A204.1 (cell line): ENCODE data around the gene MRPL30.
"Not testable (repeated sequence)": the region's sequence is repeated elsewhere in the genome, so short reads cannot be mapped to it uniquely, and the experiment has no call there.

Source experiments
- FAIRE-seq: peaks from 2 replicates; lab custom pipeline; 2012; peaks lifted over from hg19 to GRCh38; lab: Jason Lieb, UNC

MRPL30 gene

DNA sequence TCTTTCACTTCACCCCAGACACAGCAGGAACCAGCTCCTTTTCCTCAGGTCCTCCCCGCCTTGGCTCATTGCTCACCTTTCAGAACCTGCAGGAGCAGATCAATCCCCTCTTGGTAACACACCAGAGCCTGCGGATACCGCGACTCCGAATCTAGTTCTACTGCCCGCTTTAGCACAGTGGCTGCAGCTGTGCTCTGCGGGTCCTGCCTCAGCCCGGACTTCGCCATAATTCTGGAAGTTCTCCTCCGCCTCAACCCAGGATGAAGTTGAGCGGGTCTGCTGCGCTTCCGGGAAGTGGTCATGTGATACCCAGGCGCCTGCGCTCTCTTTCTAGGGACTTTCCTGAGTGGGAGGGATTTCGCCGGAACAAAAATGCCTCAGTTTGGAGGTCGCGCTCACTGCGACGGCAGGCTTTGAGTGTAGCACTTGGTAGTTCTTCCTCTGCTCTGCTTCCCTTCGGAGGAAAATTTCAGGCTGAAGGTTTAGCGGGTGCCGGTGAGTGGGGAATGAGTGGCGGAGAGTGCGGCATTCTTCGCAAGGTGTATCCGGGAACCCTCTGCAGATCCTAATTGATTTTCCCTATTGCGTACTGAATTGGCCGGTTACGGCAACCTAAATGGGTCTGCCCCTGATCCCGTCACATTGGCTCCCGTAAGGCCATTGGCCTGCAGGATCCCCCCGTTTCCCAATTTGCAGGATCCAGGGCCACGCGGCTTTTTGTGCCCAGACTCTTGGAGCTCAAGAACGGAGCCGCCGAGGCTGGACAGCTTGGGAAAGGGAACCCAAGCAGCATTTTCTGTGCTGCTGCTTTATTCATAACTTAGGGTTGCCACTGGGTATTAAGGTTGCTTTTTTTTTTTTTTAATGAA is at the start of gene MRPL30, which contains the start of gene MITD1:
MRPL30 (plus strand) TSS at position 430 of the 869 bp plus-strand sequence. CDS start 5,020 bp downstream, outside the sequence.
MITD1 (minus strand) TSS at position 304 of the 869 bp plus-strand sequence; CDS start at position 227, 77 bp downstream.
- FAIRE-seq, result no peak

DNA sequence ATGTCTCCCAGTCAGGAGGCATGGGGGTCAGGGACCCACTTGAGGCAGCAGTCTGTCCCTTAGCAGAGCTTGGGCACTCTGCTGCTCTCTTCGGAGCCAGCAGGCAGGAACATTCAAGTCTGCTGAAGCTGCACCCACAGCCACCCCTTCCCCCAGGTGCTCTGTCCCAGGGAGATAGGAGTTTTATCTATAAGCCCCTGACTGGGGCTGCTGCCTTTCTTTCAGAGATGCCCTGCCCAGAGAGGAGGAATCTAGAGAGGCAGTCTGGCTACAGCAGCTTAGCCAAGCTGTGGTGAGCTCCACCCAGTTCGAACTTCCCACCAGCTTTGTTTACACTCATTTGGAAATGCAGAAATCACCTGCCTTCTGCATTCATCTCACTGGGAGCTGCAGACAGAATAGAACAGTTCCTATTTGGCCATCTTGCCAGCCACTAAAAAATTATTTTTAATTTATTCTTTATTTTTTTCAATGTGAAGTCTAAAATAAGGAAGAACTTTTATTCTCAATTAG is 45.9 kb upstream of the MRPL30 start:
- not testable (repeated sequence) for FAIRE-seq

DNA sequence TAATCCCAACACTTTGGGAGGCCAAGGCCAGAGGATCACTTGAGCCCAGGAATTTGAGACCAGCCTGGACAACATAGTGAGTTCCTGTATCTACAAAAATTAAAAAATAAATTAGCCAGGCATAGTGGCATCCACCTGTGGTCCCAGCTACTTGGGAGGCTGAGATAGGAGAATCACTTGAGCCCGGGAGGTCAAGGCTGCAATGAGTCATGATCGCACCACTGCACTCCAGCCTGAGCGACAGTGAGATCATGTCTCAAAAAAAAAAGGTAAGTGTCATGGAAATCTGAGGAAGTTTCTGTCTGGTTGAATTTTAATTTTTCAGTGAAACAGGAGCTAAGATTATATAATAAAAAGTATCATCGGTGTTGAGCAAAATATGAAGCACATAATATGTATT is 42.0 kb upstream of the MRPL30 start:
- FAIRE-seq, result no peak

DNA sequence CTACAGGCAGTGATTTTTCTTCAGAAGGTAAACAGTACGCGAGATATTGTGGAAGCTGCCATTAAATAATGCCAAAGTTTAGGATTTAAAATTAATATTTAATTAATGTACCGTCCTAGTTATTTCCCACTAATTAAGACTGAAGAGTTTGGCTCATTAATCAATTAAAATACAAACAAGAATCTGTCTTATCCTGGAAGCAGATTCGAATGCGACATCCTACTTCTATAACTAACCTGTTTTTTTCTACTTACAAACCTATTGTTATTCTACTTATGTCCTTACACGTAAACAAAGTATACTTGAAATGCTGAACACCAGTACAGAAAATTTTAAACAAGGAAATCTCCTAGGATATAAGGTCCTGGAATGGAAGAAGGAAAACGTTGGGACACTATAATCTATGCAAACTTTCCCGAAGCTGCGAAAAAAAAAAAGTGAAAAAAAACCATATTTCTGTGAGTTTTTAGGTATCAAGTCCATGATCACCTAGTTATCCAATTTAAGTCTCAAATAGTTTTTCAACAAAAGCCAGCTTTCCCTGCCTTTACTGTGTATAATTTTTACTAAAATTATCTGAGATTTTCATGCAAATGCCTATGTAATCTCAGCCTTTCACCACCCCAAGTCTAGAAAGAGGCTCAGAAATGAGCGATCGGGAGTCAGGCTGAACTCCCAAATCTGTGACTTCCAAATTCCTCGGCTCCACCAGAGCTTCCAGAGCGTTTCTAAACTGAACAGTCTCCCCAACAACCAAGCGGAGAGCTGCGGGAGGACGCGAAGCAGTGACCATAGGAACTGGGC is 40.7 kb upstream of the MRPL30 start:
- no peak for FAIRE-seq

DNA sequence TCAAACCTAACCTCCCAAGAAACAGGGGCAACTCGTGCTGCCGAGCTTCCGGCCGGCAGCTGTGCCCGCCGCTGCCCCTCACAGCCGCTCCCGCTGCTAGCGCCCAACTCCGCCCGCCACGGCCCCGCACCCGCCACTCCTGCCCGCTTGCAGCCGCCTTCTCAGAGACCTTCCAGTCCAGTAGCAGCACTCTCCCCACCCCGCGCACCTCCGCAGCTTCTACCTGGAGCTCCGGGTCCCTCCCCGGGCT is 40.2 kb upstream of the MRPL30 start:
- FAIRE-seq, result no peak

DNA sequence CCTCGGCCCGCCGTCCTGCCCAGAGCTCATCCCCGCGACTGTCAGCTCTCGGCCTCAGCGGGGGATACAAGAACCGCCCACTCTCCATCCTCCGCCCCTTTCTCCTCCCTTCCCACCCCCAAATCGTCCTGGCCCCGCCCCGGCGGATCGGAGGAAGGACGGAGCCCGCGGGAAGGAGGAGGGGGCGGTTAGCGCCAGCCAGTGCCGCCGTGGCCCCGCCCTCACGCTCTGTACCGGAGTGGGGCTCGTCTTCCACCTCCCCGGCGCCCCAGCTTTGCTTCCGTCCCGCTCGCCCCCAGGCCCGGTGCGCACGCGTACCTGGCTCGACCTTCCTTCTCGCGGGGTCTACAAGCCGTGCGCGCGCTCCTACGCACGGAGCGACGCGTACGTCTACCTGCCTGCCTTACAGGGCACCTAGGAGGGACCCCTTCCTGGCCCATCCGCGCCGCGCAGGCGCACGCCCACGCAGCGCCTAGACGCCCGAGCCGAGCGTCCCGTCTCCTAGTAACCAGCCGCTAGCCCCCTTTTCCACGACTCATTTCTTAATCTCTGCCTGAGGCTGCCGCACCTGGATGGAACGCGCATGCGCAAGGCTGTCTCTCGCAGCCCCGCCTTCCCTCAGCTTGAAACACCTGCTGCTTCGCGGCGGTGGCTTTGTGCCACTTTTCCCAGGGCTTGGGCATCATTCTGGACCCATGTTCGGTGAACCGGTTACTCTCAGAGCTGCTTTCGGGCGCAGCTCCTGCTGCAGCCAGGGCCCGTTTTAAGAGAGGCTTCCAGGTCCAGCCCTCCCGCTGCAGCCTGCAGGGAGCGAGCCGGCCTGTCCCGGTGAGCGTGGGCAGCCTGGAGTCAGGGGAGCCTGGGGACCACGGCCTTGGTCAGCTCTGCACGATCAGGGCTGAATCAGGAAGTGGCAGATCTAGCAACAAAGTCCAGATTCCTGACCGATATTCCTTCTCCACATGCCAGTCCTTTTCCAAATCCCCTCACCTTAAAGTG is 39.6 kb upstream of the MRPL30 start, which contains the start of gene C2orf15:
C2orf15 (plus strand) TSS at position 598 of the 999 bp plus-strand sequence. CDS start 8,852 bp downstream, outside the sequence.
- no peak for FAIRE-seq

DNA sequence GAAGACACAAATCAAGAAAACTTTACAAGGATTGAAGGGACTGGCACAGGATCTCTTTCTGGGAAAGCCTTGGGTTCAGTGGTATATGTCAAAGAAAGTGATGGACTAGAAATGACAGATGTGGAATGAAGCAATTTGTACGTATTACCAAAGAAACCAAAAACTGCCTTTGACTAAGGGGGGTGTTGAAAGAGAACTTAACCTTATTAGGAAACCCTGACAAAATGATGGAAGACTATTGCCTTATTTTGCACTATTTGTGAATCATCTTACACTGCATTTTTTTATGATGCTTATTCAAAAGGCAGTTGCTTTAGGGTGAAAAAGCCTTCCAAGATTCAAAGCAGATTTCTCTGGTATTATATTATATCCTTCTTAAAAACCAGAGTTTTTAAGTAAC is 30.3 kb upstream of the MRPL30 start:
- FAIRE-seq, result no peak

DNA sequence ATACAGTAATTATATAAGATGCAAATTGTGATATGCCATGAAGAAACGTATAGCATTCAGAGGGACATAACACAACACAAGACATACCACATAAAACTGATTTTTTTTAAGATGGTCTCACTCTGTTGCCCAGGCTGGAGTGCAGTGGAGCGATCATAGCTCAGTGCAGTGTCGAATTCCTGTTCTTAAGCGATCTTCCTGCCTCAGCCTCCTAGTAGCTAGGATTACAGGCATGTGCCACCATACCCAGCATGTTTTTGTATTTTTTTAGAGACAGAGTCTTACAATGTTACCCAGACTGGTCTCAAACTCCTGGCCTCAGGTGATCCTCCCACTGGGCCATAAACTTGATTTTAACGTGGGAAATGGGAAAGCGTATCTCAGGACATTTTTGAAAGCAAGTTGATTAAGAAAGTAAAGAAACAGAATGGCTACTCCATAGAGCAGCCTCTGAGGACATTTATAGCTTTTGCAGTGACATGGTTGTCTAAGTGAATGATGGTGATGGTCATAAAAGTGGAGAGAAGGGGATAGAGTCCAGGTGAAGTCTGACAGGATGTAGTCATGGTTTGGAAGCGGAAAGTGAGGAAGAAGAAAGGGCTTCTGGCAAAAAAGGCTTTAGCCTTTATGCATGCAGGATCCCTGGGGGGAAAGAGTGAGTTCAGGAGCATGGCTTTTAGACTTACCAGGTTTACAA is 28.6 kb upstream of the MRPL30 start:
- no peak for FAIRE-seq

DNA sequence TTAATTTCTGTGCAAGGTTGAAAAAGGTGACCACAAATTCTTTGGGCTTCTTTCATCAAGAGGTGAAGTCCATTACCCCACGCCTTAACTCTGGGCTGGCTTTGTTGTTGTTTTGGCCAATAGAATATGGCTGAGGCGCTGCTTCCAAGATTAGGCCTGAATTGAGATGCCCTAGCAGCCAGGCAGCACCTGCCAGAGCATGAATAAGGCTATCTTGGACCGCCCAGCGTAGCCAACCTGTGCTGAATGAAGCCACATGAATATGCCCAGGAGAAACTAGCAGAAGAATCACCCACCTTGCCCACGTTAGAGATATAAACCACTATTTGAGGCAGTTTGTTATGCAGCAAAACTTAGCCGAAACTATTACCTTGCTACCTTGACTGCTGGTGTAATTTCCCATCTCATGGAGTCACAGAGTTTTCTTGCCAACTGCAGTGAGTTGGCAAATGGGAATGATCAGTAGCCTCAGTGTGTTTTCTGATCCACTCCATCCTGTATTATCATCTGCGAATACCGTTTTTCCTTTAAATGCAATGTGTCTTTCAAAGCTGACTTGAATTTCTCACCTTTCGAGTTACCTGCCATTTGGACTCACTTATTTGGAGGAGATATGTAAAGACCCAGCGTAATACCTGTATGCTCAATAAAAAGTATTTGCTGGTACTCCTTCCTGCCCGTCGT is 26.9 kb upstream of the MRPL30 start:
- FAIRE-seq, result no peak

DNA sequence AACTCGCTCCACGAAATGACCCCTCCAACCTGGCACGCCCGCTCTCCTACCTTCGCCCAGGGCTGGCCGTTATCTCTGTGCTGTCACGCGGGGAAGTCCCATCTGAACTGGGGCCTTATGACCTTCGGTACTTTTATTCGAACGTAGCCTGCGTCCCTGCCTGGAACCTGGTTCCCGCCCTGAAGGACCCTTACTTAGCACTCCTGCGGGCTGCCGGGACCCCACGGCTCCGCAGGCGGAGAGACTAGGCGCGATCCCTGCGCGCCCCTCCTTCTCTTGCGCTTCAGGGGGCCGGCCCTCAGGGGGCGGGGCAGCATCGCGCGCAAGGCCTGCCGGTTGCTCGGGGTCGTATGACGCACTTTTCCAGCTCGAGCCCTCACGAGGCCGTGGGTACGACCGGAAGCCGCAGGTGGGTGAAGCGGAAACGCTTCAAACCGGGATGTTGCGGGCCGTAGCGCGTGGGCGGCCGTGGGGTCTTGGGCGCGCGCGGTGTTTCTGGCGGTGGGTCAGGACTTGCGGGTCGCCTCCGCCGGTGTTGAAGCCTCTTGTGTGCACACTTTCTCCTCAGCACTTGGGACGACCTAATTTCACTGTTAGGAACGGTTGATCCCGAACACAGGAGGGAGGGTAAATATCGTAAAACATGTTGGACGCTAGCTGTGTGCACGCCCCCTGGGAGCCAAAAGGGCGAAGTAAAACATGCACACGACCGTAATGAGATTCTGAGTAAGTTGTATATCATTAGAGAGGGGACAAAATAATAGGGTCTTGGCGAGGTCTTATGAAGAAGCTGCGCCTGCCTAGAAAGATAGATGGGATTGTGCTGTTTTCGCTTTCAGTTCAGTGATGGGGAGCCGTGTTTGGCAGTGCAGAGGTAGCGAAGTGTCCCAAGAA is 26.1 kb upstream of the MRPL30 start, which contains the start of the genes LIPT1 and TSGA10:
LIPT1 (plus strand) TSS at position 325 of the 894 bp plus-strand sequence. CDS start 6,991 bp downstream, outside the sequence.
TSGA10 (minus strand) TSS at position 300 of the 894 bp plus-strand sequence. CDS start 45,503 bp downstream, outside the sequence.
- FAIRE-seq, result peak; percentile 19

DNA sequence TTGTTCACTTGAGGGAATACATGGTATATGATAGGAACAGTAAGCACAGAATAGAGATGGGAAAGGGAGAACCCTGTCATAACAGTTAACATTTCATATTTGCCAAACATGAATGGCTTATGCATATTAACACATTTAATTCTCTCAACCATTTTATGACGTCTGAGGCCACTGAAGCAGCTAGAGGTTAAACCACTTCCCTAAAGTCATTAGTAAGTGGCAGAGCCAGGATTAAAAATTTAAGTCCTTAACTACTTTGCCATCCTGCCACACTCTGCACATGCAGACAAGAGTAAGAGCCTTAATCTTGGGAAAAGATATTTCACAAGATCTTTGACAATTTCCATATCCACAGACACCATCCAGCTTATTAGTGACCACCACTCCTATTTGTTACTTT is 24.1 kb upstream of the MRPL30 start:
- FAIRE-seq, result no peak

DNA sequence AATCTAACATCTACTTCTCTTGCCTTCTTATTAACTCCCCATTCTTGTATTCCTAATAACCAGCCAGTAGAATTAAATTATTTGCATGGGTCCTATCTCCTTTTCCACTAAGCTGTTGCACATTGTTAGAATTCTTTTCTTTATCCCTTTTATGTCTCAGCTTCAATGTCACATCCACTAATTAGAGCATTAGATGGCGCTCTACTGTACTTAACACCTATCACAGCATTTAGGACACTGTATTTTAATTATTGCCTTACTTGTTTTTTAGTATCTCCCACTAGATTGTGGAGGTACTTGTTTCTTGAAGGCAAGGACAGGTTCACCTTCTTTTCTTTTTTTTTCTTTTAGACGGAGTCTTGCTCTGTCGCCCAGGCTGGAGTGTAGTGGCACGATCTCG is 22.4 kb upstream of the MRPL30 start:
- FAIRE-seq, result no peak

DNA sequence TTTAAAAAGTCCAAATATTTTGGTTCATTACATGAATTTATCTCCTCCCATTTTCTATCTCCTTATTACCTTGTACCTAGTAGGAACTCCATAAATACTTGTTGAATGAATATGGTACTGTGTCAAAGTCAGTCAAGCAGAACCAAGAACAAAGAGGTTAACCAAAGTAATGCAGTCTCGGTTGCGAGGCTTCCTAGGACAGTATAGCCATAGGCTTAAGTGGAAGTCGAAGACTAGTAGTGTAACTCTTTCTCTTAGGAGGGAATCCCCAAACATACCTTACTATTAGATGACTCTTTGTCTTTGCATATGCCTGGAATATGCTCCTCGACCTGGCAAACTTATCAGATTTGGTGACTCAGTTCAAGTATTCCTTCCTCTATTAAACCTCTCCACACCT is 21.4 kb upstream of the MRPL30 start:
- no peak for FAIRE-seq

DNA sequence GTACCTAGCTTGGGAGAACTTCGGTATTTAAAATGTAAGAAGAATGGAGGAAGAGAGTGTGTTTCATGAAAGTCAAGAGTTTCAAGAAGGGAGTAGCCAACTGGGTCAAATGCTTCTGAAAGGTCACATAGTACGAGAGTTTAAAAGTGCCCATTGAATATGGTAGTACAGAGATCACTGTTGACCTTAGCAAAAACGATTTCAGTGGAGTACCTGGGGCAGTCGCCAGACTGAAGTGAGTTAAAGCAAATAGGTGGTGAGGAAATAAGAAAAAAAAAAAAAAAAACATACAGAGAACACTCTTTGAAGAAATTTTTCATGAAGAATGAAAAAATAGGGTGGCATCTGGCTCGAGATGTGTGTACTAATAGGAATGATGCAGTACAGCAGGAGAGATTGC is 14.8 kb upstream of the MRPL30 start:
- FAIRE-seq, result no peak

DNA sequence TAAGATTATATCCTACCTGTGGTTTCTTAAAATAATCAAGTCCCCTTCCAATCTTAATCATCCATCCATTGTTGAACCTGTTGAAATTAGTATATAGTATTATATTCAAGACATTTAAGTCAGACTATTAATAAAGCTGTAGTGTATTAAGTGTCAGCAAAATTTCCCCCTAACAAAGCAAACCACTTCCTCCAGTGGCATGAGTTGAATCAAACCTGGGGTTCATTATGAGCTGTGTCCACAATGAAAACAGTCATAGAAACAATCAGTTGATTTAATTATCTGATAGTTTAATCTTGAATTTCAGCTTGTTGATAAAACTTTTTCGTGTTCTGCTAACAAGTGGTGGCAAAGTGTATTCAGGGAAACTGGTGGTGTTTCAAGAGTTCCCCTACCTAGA is 11.4 kb upstream of the MRPL30 start:
- FAIRE-seq, result no peak

DNA sequence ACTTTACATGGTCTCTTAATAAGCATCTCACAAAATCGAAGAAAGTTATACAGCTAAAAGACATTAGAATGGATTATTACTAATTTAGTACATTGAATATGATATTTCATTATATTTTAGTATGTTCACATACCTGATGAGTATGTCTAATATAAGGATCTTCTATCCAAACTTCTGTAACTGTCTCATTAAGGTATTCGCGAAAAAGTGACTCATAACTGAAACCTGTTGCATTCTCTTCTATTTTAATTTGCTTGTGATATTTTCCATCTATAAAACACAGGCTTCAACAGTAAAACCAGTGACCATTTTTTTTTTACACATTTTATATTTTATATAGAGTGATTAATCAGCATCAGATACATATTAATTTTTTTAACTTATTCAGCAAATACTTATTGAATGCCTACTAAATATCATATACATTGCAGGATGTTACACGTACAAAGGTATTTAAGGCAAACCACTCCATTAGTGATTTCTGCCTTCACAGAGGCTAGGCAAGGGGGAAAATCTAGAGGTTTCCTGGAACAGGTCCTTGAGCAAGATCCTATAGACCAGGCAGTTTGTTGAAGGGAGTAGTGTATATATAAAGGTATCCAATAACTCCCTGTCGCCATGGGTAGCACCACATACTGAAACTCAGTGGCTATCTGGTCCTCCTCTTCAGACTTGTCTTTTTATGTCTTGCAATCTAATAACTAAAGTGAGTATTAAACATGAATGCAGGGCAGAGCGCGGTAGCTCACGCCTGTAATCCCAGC is 9.4 kb upstream of the MRPL30 start:
- FAIRE-seq, result peak; percentile 3

DNA sequence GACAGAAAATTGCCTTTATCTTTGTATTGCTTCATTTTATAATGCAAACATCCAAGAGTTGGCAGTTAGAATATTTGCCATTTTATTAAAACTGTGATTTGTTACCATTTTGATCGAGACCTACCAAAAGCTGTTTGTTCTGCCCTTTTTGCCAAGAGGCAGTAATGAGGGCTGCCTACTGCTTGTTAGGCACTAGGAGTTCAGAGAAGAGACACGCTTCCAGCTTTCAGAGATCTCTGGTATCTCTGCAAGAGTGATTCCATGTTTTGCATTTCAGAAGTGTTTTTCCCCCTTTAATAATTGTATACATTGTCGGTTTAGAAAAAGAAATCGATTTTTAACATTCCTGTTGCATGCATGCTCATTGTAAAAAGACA is 628 bp downstream of the MRPL30 start:
- FAIRE-seq, result no peak

DNA sequence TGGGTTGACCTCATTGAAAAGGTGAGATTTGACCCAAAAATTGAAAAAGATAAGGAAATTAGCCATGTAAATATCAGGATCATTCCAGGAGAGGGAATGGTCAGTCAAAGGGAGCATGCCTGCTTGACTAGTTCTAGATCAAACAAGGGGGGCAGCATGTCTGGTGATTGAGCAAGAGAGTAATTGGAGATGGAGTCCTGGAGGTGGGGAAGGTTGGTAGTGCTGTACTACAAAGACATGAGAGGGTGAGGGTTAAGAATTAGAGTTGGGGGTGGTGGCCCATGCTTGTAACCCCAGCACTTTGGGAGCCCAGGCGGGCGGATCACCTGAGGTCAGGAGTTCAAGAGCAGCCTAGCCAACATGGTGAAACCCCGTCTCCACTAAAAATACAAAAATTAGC is 2.0 kb downstream of the MRPL30 start:
- FAIRE-seq, result no peak

DNA sequence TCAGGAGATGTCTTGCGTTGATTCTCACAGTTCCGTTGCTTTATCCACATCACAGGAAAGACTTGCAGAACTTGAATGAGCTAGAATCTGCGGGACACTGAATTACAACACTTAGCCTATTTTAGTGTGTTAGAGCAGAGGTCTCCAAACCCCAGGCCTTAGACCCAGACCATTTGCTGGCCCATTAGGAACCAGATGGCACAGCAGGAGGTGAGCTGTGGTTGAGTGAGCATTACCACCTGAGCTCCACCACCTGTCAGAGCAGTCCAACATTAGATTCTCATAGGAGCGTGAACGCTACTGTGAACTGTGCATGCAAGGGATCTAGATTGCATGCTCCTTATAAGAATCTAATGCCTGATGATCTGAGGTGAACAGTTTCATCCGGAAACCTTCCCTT is 3.8 kb downstream of the MRPL30 start:
- FAIRE-seq, result no peak
